MM.1S (cell line): ENCODE measurements around the gene CREG1.

Experiments
- DNase-seq: peaks from one replicate; pipeline ENCODE4 v3.0.0-alpha.2; 2015
- H2AFZ ChIP-seq: fragments of 300-600 bp; sonication (generic); 2 replicates; pipeline ENCODE4 v1.6.0; 2016; ENCODE audit warnings: antibody characterized with exemption, low read length
- H3F3A ChIP-seq: fragments of 300-600 bp; sonication (generic); 2 replicates; pipeline ENCODE4 v1.6.1; 2016; ENCODE audit warnings: mild to moderate bottlenecking, antibody characterized with exemption, low read length, moderate library complexity, mixed read lengths; ENCODE audit not compliant: insufficient read depth
- H3K27ac ChIP-seq: fragments of 300-600 bp; sonication (generic); 2 replicates; pipeline ENCODE4 v1.5.1; 2016; ENCODE audit warnings: mild to moderate bottlenecking, low read length
- H3K27me3 ChIP-seq: fragments of 300-600 bp; sonication (generic); replicated peaks from 2 replicates; pipeline ENCODE4 v1.6.0; 2016; ENCODE audit warnings: low read length; ENCODE audit not compliant: insufficient read depth
- H3K36me3 ChIP-seq: fragments of 300-600 bp; sonication (generic); replicated peaks from 2 replicates; pipeline ENCODE4 v1.6.1; 2016; ENCODE audit warnings: mild to moderate bottlenecking, low read length, mixed read lengths; ENCODE audit not compliant: insufficient read depth
- H3K4me1 ChIP-seq: fragments of 300-600 bp; sonication (generic); 2 replicates; pipeline ENCODE4 v1.6.1; 2016; ENCODE audit warnings: low read length, mixed read lengths
- H3K4me2 ChIP-seq: fragments of 300-600 bp; sonication (generic); 2 replicates; pipeline ENCODE4 v1.6.0; 2016; ENCODE audit warnings: low read depth, low read length
- H3K4me3 ChIP-seq: fragments of 300-600 bp; sonication (generic); 2 replicates; pipeline ENCODE4 v1.5.1; 2016; ENCODE audit warnings: low read length, mixed read lengths
- H3K79me2 ChIP-seq: fragments of 300-600 bp; sonication (generic); 2 replicates; pipeline ENCODE4 v1.6.1; 2016; ENCODE audit warnings: mixed run types, low read length, mixed read lengths
- H3K9ac ChIP-seq: fragments of 300-600 bp; sonication (generic); 2 replicates; pipeline ENCODE4 v1.6.1; 2016; ENCODE audit warnings: low read length, mixed read lengths
- H3K9me2 ChIP-seq: fragments of 300-600 bp; sonication (generic); replicated peaks from 2 replicates; pipeline ENCODE4 v1.6.1; 2016; ENCODE audit warnings: mild to moderate bottlenecking, low read length, mixed read lengths; ENCODE audit not compliant: insufficient read depth
- H3K9me3 ChIP-seq: fragments of 300-600 bp; sonication (generic); replicated peaks from 2 replicates; pipeline ENCODE4 v1.6.1; 2016; ENCODE audit warnings: mild to moderate bottlenecking, low read length, mixed read lengths; ENCODE audit not compliant: insufficient read depth
- H4K20me1 ChIP-seq: fragments of 300-600 bp; sonication (generic); 2 replicates; pipeline ENCODE4 v1.6.1; 2016; ENCODE audit warnings: mild to moderate bottlenecking, low read length, moderate library complexity, mixed read lengths; ENCODE audit not compliant: insufficient read depth
- EZH2 ChIP-seq: fragments of 300-600 bp; sonication (generic); optimal IDR thresholded peaks from 2 replicates; pipeline ENCODE3; 2017; ENCODE audit warnings: low read depth, mild to moderate bottlenecking, antibody characterized with exemption, low read length, mixed read lengths
- EZH2phosphoT487 ChIP-seq: fragments of 300-600 bp; sonication (generic); IDR thresholded peaks from 2 replicates; pipeline ENCODE4 v1.6.1; 2018; ENCODE audit warnings: antibody characterized with exemption, low read length
- TF ChIP-seq, protein P1 (sequence below): fragments of 300-600 bp; sonication (generic); IDR thresholded peaks from 2 replicates; pipeline ENCODE4 v1.5.1; 2016; ENCODE audit warnings: antibody characterized with exemption, low read length, mixed read lengths

CREG1 gene

DNA sequence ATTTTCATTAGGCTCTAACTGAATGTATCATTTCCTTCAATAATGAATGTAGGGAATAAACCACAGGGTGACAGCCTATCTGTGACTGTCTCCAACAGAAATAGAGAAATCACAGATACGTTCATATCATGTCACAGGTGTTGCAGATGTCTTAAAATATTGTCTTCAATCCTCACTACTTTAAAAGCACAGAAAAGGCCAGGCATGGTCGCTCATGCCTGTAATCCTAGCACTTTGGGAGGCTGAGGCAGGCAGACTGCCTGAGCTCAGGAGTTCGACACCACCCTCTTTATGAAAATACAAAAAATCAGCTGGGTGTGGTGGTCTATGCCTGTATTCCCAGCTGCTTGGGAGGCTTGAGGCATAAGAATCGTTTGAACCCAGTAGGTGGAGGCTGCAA lies 8.2 kb downstream of the CREG1 start:
- Histone ChIP-seq H3K4me1 (peaks cover 30% of the 10 kb centered on the region), H3K27ac (no peak overlapping the region), H3K4me2 (no peak overlapping the region), H4K20me1 (no peaks in the 10 kb centered on the region), H3K4me3 (no peak overlapping the region), H3K79me2 (peaks cover 9% of the 10 kb centered on the region), H3K27me3 (no peaks in the 10 kb centered on the region), H3K9me3 (no peaks in the 10 kb centered on the region), H3F3A (peaks cover 10% of the 10 kb centered on the region), H3K9ac (no peak overlapping the region), H2AFZ (no peak overlapping the region), H3K9me2 (no peaks in the 10 kb centered on the region), H3K36me3 (no peaks in the 10 kb centered on the region; the same call in 1 of the 2 replicates)
- TF ChIP-seq, protein P1, sequence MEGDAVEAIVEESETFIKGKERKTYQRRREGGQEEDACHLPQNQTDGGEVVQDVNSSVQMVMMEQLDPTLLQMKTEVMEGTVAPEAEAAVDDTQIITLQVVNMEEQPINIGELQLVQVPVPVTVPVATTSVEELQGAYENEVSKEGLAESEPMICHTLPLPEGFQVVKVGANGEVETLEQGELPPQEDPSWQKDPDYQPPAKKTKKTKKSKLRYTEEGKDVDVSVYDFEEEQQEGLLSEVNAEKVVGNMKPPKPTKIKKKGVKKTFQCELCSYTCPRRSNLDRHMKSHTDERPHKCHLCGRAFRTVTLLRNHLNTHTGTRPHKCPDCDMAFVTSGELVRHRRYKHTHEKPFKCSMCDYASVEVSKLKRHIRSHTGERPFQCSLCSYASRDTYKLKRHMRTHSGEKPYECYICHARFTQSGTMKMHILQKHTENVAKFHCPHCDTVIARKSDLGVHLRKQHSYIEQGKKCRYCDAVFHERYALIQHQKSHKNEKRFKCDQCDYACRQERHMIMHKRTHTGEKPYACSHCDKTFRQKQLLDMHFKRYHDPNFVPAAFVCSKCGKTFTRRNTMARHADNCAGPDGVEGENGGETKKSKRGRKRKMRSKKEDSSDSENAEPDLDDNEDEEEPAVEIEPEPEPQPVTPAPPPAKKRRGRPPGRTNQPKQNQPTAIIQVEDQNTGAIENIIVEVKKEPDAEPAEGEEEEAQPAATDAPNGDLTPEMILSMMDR = no peak
- TF ChIP-seq EZH2phosphoT487 (no peak), EZH2 (no peak)
- no peak for DNase-seq

- no peak for DNase-seq
- Histone ChIP-seq H3K27ac (no peak overlapping the region), H3K36me3 (no peaks in the 10 kb centered on the region; the same call in 1 of the 2 replicates), H3K4me3 (no peak overlapping the region), H2AFZ (no peak overlapping the region), H4K20me1 (no peaks in the 10 kb centered on the region), H3K9ac (no peak overlapping the region), H3K9me2 (no peaks in the 10 kb centered on the region), H3K27me3 (no peaks in the 10 kb centered on the region), H3K4me1 (peaks cover 35% of the 10 kb centered on the region), H3K79me2 (0 out of 2 replicates have a peak, but pooled peaks cover 1% of the 10 kb centered on the region), H3F3A (peaks cover 11% of the 10 kb centered on the region), H3K4me2 (no peak overlapping the region), H3K9me3 (no peaks in the 10 kb centered on the region)
- TF ChIP-seq EZH2phosphoT487 = no peak
- no peak for TF ChIP-seq EZH2
- TF ChIP-seq, protein P1 = no peak
Observed at GRCh38 chr1:167544447-167545093, 9.0 kb downstream of the CREG1 start.

DNA sequence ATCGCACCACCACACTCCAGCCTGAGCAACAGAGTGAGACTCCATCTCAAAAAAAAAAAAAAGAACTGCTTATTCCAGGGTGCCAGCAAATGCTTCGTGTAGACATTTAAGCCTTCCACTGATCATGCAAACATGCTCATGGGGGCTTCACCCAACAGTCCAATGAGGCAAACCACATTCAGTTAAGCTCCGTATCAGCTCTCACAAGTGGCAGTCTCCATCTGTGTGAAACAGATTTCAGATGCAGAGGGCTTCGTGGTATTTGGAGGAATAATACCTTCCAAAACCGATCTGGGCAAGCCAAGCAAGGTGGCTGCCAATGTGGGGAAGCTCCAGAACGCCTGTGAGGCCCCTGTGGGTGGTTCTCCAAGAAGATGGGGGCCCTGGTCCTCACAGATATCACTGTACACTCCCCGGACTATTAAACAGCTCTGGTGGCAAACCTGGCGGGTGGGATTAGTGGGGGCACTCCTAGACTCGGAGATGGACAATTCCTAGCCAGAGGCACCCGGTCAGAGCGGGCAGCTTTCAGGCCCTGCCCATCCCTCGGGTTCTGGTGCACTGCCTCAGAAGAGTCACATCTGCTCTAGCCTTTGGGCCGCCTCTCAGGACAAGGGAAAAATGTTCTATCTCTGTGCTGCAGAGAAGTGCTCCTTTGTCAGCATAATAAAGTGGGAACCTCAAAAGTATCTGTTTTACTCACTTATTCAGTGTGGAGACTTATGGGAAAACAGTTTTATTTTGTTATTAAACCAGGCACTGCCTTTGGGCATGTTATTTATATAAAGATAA lies 10.2 kb downstream of the CREG1 start:
- Histone ChIP-seq H3K4me2 (no peak overlapping the region), H3K27me3 (no peaks in the 10 kb centered on the region), H3K27ac (no peak overlapping the region), H4K20me1 (no peaks in the 10 kb centered on the region), H3K4me3 (no peak overlapping the region), H3K9me2 (no peaks in the 10 kb centered on the region), H3F3A (peaks cover 21% of the 10 kb centered on the region), H3K9me3 (no peaks in the 10 kb centered on the region), H2AFZ (no peak overlapping the region), H3K9ac (no peak overlapping the region), H3K79me2 (no peaks in the 10 kb centered on the region), H3K4me1 (peaks cover 42% of the 10 kb centered on the region), H3K36me3 (no peaks in the 10 kb centered on the region; the same call in 1 of the 2 replicates)
- no peak for TF ChIP-seq EZH2
- no peak for DNase-seq
